Pancreas (tissue), 10 donors: ENCODE measurements around the gene HOXC5. TPM values are rescaled to one million over a fixed set of nuclear protein-coding genes. Genes with fewer than 3 reads are reported as not detected.

Source experiments
- ATAC-seq, 4 donors: fragments of 200-7000 bp; cut with Tn5 transposase; one replicate each; pipeline versions ENCODE4 v1.8.0 to v1.9.1; 2020; ENCODE audit warnings: mild to moderate bottlenecking in 4 of 4, moderate library complexity in 4 of 4
- DNase-seq, 6 donors: peaks; one replicate each; pipeline ENCODE4 v3.0.0-alpha.2; 2020
- FAIRE-seq: peaks from 2 replicates; lab custom pipeline; 2012; peaks lifted over from hg19 to GRCh38; lab: Jason Lieb, UNC
- H3K27ac ChIP-seq, 4 donors: fragments of 200-600 bp; sonication (generic); 1 replicate in 3 of 4; 2 replicates in 1 of 4; pipeline versions ENCODE4 v1.5.0 to v1.8.0; 2020
- H3K27me3 ChIP-seq, 4 donors: fragments of 200-600 bp; one replicate each; pipeline ENCODE4 v1.8.0; 2021
- H3K36me3 ChIP-seq, 3 donors: fragments of 200-600 bp; sonication (generic) in 1 of 3; one replicate each; pipeline versions ENCODE4 v1.5.0 to v1.8.0; 2020 to 2021
- H3K4me1 ChIP-seq, 3 donors: fragments of 200-600 bp; one replicate each; pipeline ENCODE4 v1.8.0; 2021
- H3K4me3 ChIP-seq, 4 donors: fragments of 200-600 bp; sonication (generic) in 2 of 4; one replicate each; pipeline versions ENCODE4 v1.5.0 to v1.8.0; 2020 to 2021
- H3K9me3 ChIP-seq, 4 donors: fragments of 200-600 bp; one replicate each; pipeline ENCODE4 v1.8.0; 2021
- CTCF ChIP-seq, 4 donors: fragments of 200-600 bp; sonication (generic) in 3 of 4; IDR thresholded peaks; one replicate each; pipeline versions ENCODE4 v1.5.0 to v1.8.0; 2021; ENCODE audit warnings: antibody characterized with exemption in 4 of 4
- WGBS, 2 donors: extraction: QIAGEN DNeasy Blood & Tissue Kit; methylation state at CpG; one replicate each; pipeline ENCODE4 v1.1.7; 2013; 5-methylcytosine and 5-hydroxymethylcytosine counted together
- intact Hi-C, 3 donors: fragments of 100-400 bp; cut with DNase I; formaldehyde crosslinking; loops; one replicate each; pipeline versions ENCODE4 v1.11.1 to v1.14.2; 2022
- polyA plus RNA-seq, 2 donors: library from polyadenylated mRNA; stranded (reverse); fragments of 200-250 nt; gene quantifications; one replicate each; pipeline ENCODE4 v1.2.3, GENCODE V29; 2013
- total RNA-seq, 6 donors: library from RNA; stranded (reverse); fragmentation: NEBNext Ultra II Directional in 4 of 6; extraction: Animal tissue kit (Norgen Biotek cat#: 25700) in 4 of 6; gene quantifications; one replicate each; pipeline versions ENCODE4 v1.2.1 to v1.2.4, GENCODE V29; 2021 to 2023
- donor health status: healthy with polysubstance abuse.
- donor health status: DM: no; HTN: no; CAD: no; lungs with moderate emphysema.
- donor health status: DM: no; HTN: no; CAD: no.
- donor health status: control.
- donor health status: control.
- donor health status: Bipolar disorder and iron deficiency.
- donor health status: DM: yes; HTN: yes; CAD: no.
- donor health status: DM: no; HTN: no; CAD: no.
- donor health status: DM: no; HTN: no; CAD: no.
- donor health status: DM: yes; HTN: yes; CAD: no.

The HOXC5 gene
- total and polyA plus RNA-seq, 8 donors = not detected

GRCh38 chr12:54019924-54020590 lies 12.8 kb upstream of the HOXC5 start:
- Histone ChIP-seq H3K4me3 (no peak overlapping the region), H3K27ac (no peak overlapping the region)

GRCh38 chr12:54020591-54021405 lies 12.1 kb upstream of the HOXC5 start:
- intact Hi-C loops = no loop called here
- 60 to 66% methylated on average over 23 of the region's 23 CpGs for WGBS, 2 donors
- DNase-seq = no peak

More at GRCh38 chr12:54019924-54020590, 12.8 kb upstream of the HOXC5 start:
- no peak for TF ChIP-seq CTCF (IDR thresholded peaks at IDR 0.05)
- peaks cover 0 to 33% (median 9%) of the 10 kb centered on the region in 4 donors for H3K27me3 ChIP-seq
- H3K36me3 ChIP-seq = no peaks in the 10 kb centered on the region
- intact Hi-C loops = no loop called here
- DNase-seq (no peak), ATAC-seq (no peak), FAIRE-seq (no peak)
- no peaks in the 10 kb centered on the region for H3K9me3 ChIP-seq
- H3K4me1 ChIP-seq = peaks cover 0 to 4% (median 0%) of the 10 kb centered on the region in 3 donors
- WGBS, 2 donors = 37 to 41% methylated on average over 10 of the region's 10 CpGs

DNA sequence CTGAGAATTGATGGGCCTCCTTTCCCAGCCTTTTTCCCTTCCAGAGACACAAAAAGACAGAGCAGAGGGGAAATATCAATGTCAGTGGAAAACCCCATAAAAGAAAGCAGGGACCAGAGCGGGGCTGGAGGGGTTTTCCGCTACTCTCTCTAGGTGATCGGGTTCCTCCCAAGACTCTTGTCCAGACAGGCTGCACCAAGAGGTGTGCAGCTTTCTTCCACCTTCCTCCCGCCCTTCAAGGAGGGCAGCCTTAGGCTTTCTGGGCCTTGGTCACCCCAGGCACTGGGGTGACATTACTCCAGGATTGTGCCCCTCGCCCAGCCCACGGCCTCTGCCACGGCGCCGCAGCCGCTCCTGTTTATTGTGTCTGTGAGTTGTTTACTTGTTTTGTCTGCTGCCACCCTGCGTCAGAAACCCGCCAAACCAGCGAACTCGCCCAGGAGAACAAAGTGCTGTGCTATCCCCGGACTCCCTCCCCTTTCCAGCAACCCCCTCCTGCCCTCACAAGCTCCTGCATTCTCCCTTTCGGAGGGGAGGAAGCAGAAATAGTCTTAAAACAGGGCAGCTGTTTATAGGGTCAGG lies 11.3 kb upstream of the HOXC5 start:
- no peak for DNase-seq
- H3K27me3 ChIP-seq = peaks cover 0 to 33% (median 5%) of the 10 kb centered on the region in 4 donors
- intact Hi-C loops = no loop called here

More at GRCh38 chr12:54020591-54021405, 12.1 kb upstream of the HOXC5 start:
- H3K36me3 ChIP-seq = no peaks in the 10 kb centered on the region
- TF ChIP-seq CTCF (IDR thresholded peaks at IDR 0.05) = no peak
- H3K27ac ChIP-seq = no peak overlapping the region
- FAIRE-seq = no peak
- H3K4me1 ChIP-seq = peaks cover 0 to 4% (median 0%) of the 10 kb centered on the region in 3 donors
- ATAC-seq = no peak
- peaks cover 0 to 33% (median 6%) of the 10 kb centered on the region in 4 donors for H3K27me3 ChIP-seq
- no peak overlapping the region for H3K4me3 ChIP-seq
- no peaks in the 10 kb centered on the region for H3K9me3 ChIP-seq

More for the DNA sequence above, 11.3 kb upstream of the HOXC5 start:
- TF ChIP-seq CTCF (IDR thresholded peaks at IDR 0.05) = no peak
- ATAC-seq = no peak
- no peak overlapping the region for H3K27ac ChIP-seq
- FAIRE-seq = no peak
- peaks cover 0 to 4% (median 0%) of the 10 kb centered on the region in 3 donors for H3K4me1 ChIP-seq
- H3K4me3 ChIP-seq = no peak overlapping the region
- H3K36me3 ChIP-seq = no peaks in the 10 kb centered on the region
- WGBS, 2 donors = 41 to 42% methylated on average over 16 of the region's 16 CpGs
- H3K9me3 ChIP-seq = no peaks in the 10 kb centered on the region
